Stimulated activated CD8-positive, alpha-beta memory T cell treated with anti-CD3 and anti-CD28 coated beads, Interleukin-7, amount 100 ng/mL, for 24 hours (primary cell): ENCODE results near the gene HOXC12.
A peak's percentile ranks its signal among the peaks of the same experiment; 100 is the strongest.

Source experiments
- DNase-seq: peaks from one replicate; pipeline ENCODE4 v3.0.0-alpha.2; 2020; ENCODE audit warnings: low read depth

The HOXC12 gene

GRCh38 chr12:53984901-53985691, 30.4 kb downstream of the HOXC12 start, which contains the start of gene HOXC10:
Gene HOXC10 (plus strand): TSS chr12:53985146. CDS start chr12:53985260, 114 bp downstream.
- DNase-seq = peak; percentile 76

DNA sequence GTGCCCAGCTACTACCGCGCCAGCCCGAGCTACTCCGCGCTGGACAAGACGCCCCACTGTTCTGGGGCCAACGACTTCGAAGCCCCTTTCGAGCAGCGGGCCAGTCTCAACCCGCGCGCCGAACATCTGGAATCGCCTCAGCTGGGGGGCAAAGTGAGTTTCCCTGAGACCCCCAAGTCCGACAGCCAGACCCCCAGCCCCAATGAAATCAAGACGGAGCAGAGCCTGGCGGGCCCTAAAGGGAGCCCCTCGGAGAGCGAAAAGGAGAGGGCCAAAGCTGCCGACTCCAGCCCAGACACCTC, 30.9 kb downstream of the HOXC12 start:
- DNase-seq = no peak

DNA sequence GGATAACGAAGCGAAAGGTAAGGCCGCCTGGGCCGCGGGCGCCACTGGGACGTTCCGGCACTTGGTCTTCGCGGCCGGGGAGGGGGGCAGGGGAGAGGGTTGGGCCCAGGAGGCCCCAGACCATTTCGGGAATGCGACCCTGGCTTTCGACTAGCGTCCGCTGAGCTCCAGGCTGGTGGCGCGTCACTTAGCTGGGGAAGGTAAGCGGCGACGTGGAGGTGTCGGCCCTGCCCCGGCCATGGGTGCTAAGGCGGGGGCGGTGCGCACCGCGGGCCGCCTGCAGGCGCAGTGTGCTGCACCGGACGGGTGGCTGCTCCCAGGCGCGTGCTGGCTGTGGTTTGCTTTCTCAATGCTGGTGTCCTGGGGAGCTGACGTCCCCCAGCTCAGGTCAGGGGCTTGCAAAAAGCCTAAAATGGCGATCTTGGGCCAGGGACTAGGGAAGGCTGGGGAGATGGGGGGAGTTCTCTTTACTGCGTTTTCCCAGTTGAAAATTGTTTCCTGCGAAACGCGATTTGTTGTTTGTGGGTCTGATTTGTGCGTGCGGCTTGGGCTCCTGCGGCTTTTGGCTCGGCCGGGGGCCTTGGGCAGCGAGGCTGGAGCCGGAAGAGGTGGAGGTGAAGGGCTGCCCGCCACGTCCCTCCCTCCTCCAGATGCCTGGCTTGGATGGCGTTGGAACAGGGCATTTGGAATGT, 31.4 kb downstream of the HOXC12 start:
- no peak for DNase-seq

DNA sequence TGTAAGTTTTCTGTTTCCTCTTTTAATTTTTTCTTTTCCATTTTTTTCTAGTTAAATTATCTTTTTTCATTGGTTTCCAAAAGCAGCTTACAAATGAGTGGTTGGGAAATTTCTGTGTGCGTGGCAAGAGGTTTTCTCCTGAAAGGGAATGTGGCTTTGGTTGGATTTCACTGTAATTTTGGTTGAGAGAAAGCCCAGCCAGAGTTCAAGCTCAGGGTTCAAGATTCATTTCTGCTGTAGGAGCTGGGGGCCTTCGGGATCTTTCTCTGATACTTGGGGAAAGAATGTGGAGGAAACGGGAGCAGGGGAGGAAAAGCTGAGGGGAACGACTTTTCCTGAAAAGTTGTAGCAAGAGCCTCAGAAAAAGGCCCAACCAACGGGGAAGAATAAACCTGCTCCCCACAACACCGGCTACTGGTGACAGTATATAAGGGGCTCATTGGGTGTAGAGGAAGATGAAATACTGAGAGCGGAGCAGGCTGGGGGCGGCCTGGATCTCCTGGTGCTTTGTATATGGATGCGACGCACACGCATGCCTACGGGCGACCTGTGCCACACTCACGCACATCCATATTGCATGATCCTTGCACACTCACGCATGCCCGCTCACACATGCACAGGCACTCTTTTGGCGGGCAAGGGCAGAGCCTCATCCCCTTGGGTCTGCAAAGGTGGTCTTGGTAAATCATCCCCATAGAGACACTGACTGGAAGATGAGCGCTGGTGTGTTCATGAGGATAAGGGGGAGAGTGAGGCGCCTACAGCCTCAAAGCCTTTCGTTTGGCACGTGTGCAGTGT, 32.2 kb downstream of the HOXC12 start:
- DNase-seq = no peak

GRCh38 chr12:53987787-53988230, 33.1 kb downstream of the HOXC12 start:
- no peak for DNase-seq

GRCh38 chr12:53988541-53989226, 34.0 kb downstream of the HOXC12 start:
- DNase-seq = no peak

- no peak for DNase-seq
These were observed 34.8 kb downstream of the HOXC12 start for GRCh38 chr12:53989227-53990113.

DNA sequence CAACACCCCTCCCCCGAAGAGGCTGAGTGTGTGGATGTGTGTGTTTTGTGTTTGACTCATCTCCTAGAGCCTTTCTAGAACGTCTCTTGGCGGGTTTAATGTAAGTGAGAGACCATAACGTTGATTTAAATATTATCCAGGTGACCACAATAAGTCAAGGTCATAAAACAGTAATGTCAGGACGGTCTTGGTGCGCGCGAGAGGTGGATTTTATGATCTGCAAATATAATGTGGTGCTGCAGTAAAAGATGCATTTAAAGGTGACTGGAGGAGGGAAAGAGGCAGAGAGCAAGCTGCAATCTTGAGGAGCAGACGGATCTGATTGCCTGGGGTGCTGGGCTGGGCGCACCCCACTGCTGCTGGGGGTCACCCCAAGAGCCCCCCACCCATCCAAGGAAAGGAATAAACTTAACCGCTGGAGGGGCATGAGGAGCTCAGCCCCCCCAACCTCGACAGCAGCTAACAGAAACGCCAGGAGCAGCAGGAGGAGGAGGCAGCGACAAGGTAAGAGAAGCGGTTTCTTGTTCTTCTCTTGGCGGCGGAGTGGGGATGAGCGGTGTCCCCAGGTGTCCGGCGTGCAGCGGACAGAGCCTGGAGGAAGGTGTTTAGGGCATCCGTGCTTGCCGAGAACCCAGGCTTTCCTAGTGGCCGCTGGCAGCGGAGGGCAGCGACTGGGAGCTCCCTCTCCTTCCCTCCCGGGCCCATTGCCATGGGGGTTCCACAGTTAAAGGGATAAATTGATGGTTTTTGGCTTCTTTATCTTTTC, 35.8 kb downstream of the HOXC12 start:
- no peak for DNase-seq

DNA sequence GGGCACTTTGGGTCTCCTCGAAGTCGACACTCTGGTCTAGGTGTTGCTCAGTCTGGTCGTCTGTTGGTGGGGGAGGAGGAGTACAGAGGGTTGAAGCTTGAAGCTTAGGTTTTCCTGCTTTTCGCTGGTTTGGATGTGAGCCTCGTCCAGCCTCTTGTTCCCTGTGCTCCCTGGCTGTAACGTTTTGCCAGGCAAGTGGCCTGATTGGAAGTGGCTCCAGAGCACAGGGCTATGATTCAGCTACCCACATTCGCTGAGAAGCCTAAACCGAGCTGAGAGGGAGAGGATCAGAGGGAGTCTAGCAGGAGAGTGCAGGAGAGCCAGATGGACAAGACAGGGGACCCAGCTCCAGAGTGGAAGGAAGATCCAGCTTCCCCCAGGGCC, 36.4 kb downstream of the HOXC12 start:
- DNase-seq = no peak

DNA sequence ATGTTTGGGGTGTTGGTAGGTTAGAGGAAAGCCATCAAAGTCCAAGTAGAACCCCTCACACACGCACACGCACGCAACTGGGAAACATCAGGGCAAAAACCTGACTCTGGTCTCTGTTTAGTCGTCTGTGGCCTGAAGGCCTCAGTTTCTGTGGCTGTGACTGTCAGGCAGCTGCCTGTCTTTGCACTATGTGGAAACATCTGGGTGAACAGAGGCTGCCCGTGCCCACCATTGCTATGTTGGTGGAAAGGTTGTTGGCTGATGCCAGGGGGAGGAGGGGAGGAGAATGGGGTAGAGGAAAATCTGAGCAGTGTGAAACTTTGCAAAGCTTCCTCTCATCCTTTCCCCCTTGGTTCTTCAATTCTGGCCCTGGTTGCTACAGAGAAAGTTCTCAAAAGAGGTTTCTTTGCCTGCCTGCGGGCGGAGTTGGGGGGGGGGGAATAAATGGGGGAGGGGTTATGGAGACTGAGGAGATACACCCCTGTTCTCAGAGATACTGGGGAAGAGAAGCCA, 37.7 kb downstream of the HOXC12 start:
- no peak for DNase-seq

GRCh38 chr12:53993162-53994008, 38.7 kb downstream of the HOXC12 start:
- DNase-seq = no peak

DNA sequence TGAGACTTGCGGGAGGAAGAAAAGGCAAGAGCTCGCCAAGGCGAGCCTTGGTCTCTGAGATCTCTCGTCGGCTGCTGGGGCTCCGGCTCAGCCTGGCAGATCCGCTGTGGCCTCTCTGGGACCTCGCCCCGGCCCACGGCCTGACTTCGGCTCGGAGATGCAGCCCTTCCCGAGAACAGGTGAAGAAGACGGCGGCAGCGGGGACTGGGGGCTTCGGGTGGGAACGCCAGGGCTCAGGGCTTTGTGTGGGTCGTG, 39.2 kb downstream of the HOXC12 start:
- no peak for DNase-seq

DNA sequence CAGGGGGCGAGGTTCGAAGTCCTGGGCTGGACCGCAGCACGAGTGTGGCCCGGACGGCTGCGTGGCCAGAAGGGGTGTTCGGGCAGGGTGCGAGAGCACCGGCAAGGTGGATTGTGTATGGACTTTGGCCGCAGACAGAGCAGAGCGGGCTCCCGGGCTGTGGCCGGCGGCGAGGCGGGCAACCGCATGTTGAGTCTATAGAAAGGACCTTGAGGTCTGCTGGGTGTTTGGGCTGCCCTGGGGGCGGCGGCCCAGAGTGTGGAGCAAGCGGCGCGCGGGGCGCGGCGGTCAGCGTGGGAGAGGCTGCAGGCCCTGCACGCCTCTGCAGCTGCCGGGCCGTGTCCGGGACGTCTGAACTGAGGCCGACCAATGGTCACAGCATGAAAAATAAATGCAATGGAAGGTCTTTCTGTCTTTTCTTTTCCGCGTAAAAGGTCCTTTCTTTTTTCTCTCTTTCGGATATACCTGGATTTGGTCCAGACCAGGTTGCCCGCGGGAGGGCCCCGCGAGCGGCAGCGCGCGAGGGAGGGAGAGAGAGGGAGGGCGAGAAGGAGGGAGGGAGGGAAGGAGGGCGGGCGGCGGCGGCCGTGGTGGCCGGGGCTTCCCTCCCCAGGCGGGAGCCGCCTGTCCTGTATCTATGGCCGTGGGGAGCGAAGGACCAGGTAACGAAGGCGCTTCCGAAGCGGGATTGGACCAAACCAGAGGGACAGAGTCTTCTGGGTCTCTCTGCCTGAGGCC, 39.7 kb downstream of the HOXC12 start:
- DNase-seq = no peak

DNA sequence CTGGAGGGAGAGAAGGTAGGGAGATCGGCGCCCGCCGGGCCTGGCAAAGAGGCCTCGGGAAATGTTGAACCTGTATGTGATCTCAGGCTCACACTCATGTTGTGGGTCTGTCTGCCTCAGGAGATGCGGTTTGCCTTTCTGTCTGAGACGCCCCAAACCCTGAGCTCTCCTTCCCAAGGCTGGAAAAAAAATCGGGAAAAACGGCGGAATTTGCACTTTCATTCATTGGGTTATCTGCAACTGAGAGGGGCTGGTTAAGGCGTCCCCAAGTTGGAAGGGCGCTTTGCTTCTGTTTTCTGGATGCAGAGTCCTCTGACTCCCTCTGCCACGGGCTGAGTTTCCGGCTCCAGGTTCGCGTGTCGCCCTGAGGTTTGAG, 40.3 kb downstream of the HOXC12 start:
- DNase-seq = no peak

GRCh38 chr12:53995378-53996239, 40.9 kb downstream of the HOXC12 start:
- no peak for DNase-seq

- DNase-seq = no peak
These were observed 41.8 kb downstream of the HOXC12 start for GRCh38 chr12:53996240-53997203.
